H1 (cell line): ENCODE data around the gene KLRF1. TPM values are rescaled to one million over a fixed set of nuclear protein-coding genes. Genes with fewer than 3 reads are reported as not detected.

Source experiments
- CBX5 ChIP-seq: fragments of 300-800, 300-1000 bp; sonication (generic); IDR thresholded peaks from 2 replicates; pipeline ENCODE4 v1.7.1; 2016; ENCODE audit warnings: antibody characterized with exemption, low read length, low read depth
- RNF2 ChIP-seq: fragments of 200-900, 300-1000 bp; sonication (generic); IDR thresholded peaks from 2 replicates; pipeline ENCODE4 v1.7.1; 2016; ENCODE audit warnings: borderline replicate concordance, low read depth, mild to moderate bottlenecking, antibody characterized with exemption, low read length; ENCODE audit not compliant: poor library complexity, severe bottlenecking; ENCODE audit errors: missing control alignments
- SIN3A ChIP-seq, 2 experiments: IDR thresholded peaks in 1 of 2; conservative IDR thresholded peaks in 1 of 2; 2 replicates each; pipeline ENCODE4 v1.6.1; 2011 to 2012; ENCODE audit warnings: low read length in 2 of 2, improper control_type of control experiment in 1 of 2, low read depth in 1 of 2, mild to moderate bottlenecking in 1 of 2
- YY1 ChIP-seq: IDR thresholded peaks from 2 replicates; pipeline ENCODE4 v1.6.1; 2011; ENCODE audit warnings: low read depth, mild to moderate bottlenecking, low read length
- polyA plus RNA-seq, 7 experiments: library from polyadenylated mRNA; depleted of rRNA in 3 of 7; stranded (reverse) in 5 of 7; unstranded in 2 of 7; fragments of >200 nt in 5 of 7; fragments of 200-250 nt in 2 of 7; gene quantifications; 1 replicate in 5 of 7; 2 replicates in 1 of 7; 4 replicates in 1 of 7; pipeline versions ENCODE4 v1.2.1 to v1.2.3, GENCODE V29; 2011 to 2013; ENCODE audit warnings: missing spikeins in 2 of 7, mixed read lengths in 2 of 7
- total RNA-seq: library from RNA; stranded (reverse); fragmentation: NEBNext Ultra II Directional; extraction: Animal tissue kit (Norgen Biotek cat#: 25700); gene quantifications from 2 replicates; pipeline ENCODE4 v1.2.1, GENCODE V29; 2021

Gene KLRF1
- total and polyA plus RNA-seq, 2 of the 8 experiments (the other 6 are each of a cell fraction or from before 2014, with no cell fraction given), result not detected

DNA sequence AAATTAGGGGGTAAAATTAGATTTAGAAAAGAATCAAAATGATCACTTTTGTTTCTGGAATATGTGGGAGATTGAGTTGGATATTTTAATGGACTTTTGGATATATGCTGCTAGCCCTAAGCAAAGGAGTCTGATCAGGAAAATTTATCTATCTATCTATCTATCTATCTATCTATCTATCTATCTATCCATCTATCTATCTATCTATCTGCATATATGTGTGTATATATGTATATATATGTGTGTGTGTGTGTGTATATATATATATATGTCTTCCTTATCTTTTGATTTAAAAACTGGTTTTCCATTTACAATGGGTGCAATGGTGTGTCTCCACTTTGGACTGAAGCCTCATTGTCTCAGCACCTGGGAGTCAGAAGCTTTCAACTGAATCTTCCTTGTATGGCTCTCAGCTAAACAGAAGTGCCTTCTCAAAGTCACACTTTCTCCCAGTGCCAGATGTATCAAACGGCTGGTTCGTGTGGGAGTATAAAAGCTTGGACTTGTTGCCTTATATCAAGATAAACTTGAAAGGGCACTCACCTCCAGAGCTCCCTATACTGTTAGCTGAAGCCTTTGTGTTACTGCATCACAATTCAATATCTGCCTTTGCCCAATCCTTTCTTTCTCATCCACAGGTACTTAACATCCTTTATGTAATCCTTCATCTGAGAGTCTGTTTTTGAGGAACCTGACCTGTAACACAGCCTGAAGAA, 34.9 kb upstream of the KLRF1 start (continued):
- TF ChIP-seq RNF2, result no peak
- no peak for TF ChIP-seq SIN3A (conservative IDR thresholded peaks at IDR 0.05 in 1 of 2, IDR thresholded peaks at IDR 0.05 in 1 of 2; ENCODE audit: low read depth in 1 of 2, low read length in 2 of 2)
- TF ChIP-seq YY1, result no peak
- no peak for TF ChIP-seq CBX5
- TF ChIP-seq, all 59 proteins: peak for 0
